GM21825 (cell line): ENCODE measurements around the gene GOLGA8A.
"Not testable (repeated sequence)": the region's sequence is repeated elsewhere in the genome, so short reads cannot be mapped to it uniquely, and the experiment has no call there.

Source experiments
- ATAC-seq: cut with Tn5 transposase; IDR thresholded peaks from one replicate; pipeline ENCODE4 v1.9.1; 2021; ENCODE audit warnings: mild to moderate bottlenecking, moderate library complexity; ENCODE audit not compliant: unreplicated experiment

Gene GOLGA8A

DNA sequence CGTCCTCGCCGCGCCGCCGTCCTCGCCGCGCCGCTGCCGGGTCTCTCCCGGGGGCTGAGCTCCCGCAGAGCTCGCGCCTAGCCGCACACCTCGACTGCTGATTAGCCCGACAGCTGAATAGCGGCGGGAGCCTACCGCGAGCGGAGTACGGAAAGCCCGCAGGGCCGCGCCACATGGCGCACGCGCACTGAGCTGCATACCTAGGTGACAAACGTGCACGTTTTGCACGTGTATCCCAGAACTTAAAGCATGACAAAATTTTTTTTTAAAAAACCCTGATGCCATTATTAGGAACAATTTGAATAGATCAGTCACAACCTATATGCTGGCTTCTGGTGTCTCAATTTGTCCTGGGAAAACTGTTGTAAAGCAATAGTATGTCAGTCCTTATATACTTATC, at the start of gene GOLGA8A:
TSS of gene GOLGA8A (minus strand) at position 122 of the 400 bp plus-strand sequence. CDS start 48,117 bp downstream, outside the sequence.
- peak; percentile 69 for ATAC-seq

- ATAC-seq: no peak
Observed at GRCh38 chr15:34483644-34484043, 46.0 kb upstream of the GOLGA8A start.

DNA sequence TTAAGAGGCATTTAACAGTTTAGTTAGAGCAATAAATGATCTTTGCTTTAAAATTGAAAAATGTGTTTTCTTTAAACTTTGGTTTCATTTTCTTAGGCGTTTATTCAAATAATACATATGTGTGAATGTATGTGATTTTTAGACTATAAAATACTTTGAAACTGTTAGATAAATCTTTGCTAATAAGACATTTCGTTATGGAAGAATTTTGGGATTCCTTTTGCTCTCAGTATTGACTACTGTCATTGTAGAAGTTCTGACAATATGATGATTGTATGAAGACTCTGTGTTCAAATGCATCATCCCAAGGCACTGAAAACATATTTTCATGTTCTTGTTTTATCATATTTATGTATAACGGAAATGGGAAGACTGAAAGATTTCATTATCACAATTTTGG, 43.8 kb upstream of the GOLGA8A start:
- ATAC-seq: no peak

- no peak for ATAC-seq
Observed at GRCh38 chr15:34473840-34474239, 36.2 kb upstream of the GOLGA8A start.

- no peak for ATAC-seq
Observed at GRCh38 chr15:34472947-34473346, 35.3 kb upstream of the GOLGA8A start.

- no peak for ATAC-seq
Observed at GRCh38 chr15:34470892-34471291, 33.3 kb upstream of the GOLGA8A start.

DNA sequence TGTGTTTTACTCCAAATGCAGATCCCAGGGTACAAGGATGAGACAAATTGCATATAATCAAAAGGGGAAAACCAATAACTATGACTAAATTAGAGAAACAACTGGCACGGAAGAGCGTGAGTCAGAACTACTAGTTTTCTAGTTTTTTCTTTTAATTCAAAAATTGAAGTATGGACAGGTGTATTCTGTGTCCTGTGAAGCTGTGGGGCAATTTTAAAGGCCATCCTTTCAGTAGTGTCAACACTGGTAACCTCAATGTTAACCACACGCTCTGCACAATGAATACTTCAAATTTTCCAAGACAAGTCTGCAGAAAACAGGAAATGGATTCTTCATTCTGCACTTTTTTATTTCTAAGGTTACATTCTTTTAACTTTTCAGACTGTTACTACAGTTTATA, 32.5 kb upstream of the GOLGA8A start:
- ATAC-seq: no peak

GRCh38 chr15:34461730-34462129, 24.1 kb upstream of the GOLGA8A start:
- no peak for ATAC-seq

DNA sequence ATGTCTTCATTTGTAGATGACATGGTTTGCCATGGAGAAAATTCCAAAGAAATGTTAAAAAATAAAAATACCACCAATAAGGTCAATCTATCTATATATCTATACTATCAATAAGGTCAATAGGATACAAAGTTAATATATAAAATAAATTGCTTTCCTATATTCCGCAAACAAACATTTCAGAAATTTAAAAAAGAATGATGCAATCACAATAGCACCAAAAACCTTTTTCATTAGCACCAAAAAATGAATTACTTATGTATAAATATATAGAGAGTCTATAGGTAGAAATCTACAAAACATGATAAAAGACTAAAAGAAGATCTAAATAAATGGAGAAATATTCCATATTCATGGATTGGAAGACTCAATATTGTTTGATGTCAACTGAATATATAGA, 22.8 kb upstream of the GOLGA8A start:
- no peak for ATAC-seq

DNA sequence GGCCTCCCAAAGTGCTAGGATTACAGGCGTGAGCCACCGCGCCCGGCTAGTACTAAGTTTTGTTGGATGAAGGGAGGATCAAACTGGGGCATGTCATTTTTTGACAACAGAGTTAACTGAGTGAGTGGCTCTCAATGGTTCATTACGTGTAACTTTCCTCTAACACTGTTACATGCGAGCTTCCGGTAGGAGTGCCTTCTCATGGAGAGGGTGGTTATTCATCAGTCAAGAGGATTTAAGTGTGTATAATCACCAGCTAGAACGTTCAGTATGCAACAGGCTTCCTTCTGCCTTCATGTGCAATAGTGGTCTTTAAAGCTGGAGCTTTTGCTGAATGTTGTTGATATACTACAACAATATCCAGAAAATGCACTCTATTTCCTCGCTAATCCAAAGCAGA, 19.1 kb upstream of the GOLGA8A start:
- no peak for ATAC-seq

- no peak for ATAC-seq
Observed at GRCh38 chr15:34442891-34443290, 5.3 kb upstream of the GOLGA8A start.

DNA sequence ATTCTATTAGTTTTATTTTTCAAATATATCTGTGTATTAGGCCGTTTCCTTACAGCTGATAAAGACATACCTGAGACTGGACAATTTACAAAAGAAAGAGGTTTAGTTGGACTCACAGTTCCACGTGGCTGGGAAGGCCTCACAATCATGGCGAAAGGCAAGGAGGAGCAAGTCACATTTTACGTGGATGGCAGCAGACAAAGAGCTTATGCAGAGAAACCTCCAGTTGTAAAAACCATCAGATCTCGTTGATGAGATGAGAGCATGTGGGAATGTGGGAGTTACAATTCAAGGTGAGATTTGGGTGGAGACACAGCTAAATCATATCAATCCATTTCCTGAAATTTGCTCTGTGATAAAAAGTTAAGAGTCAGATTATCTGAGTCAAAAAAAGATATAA, 2.3 kb upstream of the GOLGA8A start:
- no peak for ATAC-seq

GRCh38 chr15:34436956-34437442, 609 bp downstream of the GOLGA8A start:
- peak; percentile 53 for ATAC-seq

- peak; percentile 12 for ATAC-seq
Observed at GRCh38 chr15:34436126-34436955, 1.3 kb downstream of the GOLGA8A start.

DNA sequence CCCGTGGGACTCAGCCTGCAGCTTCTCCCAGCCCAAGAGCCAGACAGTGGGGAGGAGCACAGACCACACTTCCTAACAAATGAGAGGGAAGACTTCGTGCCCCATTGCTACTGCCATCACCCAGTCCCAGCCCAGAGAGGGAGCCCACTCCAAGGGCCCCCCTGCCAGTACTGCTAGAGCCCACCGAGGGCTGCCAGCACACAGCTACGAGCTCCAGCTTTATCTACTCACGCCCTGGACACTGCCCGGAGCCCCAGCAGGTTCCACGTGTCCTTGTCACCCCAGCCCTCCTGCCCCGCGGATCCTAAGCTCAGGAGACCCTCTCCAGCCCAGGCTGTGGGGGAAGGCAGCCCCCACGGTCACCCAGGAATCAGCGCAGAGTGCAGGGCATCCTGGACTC, 1.9 kb downstream of the GOLGA8A start:
- no peak for ATAC-seq

DNA sequence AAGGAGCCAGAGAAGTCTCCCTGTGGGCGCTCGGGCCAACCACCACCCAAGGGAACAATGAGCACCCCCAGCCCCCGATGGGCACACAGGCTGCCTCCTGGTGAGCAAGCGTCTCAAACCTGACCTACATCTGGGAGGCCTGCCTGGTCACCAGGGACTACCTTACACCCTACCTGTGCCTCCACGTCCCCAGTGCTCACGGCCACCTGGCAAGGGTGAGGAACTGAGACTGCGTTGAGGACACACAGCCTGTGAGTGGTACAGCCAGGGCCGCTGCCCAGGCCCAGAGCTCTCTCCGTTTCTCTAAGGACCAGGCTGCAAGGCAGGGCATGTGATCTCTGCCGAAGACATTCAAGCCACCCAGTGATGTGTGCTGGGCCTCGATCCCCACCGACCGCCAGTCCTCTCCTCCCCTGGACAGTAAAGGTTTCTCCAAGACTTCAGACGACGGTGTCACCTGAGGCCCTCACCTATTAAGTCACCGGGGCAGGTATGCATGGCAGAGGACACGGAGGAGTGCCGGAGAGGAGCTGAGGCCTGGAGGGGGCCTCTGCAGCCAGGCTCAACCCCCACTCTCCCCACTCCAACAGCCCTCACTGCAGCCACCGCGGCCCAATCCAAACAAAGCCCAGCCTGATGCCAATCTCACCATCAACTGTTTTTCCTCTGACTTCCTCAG, 2.8 kb downstream of the GOLGA8A start:
- ATAC-seq: no peak

DNA sequence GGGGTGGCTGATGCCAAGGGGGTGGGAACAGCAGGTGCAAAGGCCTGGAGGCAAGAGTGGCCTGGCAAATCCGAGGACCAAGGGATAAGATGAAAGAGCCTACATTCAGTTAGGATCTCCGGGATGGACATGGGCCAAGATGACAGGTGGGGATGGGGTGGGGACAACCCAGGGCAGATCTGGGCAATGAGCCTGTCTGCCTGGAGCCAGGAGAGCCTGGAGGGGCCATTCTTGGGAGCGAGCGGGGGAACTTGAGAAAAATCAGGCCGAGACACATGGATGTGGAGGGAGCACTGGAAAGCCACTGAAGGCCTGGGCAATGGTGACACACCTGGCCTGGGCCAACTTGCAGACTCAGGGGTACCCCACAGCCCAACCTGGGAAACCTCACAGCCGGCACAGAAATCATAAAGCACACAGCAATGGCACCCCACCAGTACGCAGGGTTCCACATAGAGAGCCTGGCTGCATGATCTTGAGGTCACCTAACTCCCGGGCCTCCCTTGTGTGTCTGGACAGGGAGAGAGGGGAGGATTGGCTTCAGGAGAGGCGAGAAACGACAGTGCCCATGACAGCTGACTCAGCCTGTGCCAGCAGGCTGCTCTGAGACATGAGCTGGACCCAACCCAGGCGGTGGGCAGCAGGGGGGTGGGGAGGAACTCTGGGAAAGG, 3.5 kb downstream of the GOLGA8A start:
- ATAC-seq: not testable (repeated sequence)

DNA sequence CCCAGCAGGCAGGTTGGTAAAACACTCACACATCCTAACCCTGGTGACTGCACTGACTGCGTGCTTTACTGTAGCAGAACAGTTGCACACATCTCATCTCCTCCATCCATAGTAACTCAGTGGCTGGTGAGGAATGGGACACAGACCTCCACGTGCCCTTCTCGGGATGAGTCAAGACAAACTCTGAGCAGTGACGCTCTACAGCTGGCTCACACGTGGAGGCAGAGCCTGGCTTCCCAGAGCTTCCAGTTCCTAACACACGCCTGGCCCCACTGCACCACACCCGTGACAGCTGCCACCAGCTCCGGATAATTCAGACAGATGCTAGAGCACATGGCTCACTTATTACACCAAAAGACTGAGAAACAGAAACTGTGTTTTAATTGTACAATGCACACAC, 7.0 kb downstream of the GOLGA8A start:
- not testable (repeated sequence) for ATAC-seq

DNA sequence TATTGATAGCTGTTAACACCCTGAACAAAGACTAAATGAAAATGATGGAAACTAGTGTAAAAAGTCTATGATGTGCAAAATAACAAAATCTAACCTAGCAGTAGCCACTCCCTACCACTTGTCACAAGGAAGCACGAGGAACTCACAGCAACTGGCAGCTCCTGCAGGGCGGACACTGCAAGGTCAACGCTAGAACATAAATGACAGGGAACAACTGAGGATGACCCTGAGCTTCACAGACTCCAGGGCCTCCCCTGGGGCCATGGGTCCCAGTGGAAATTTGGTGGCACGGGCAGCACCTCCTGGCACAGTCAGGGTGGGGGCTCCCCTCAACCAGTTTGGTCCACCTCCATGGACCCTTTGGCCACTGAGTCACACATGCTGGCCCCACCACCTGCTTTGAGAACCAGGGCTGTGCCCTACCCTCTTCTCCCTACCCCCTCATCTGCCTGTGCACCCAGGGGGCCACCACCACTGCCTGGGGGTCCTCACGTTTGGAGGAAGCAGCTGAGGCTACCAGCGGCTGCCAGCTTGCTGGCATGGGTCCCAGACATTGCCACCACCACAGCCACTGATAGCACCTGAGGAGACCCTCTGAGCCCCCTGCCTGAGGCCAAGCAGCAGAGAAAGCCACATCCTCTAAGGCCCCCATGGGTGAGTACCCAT, 14.1 kb downstream of the GOLGA8A start:
- not testable (repeated sequence) for ATAC-seq

- not testable (repeated sequence) for ATAC-seq
Observed at GRCh38 chr15:34420953-34421352, 16.7 kb downstream of the GOLGA8A start.

DNA sequence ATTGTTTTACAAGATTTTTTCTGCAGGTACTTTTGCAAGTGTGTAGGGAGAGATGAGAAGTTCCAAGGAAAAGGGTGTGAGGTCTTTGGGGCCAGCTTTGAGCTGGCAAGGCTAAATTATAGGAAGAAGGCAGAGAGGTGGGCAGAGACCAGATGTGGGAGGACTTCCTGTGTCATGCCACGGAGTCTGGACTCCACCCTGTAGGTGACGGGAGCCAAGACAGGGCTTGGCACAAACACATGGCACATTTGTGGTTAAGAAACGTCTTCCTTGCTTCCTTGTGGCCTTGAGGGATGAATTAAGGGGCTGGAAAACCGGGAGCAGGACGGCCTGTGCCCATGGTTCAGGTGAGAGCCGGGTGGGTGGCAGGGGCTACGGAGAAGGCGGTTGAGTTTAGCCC, 19.2 kb downstream of the GOLGA8A start:
- not testable (repeated sequence) for ATAC-seq
